ENCODE results near the gene ASCC2.

ASCC2 gene

DNA sequence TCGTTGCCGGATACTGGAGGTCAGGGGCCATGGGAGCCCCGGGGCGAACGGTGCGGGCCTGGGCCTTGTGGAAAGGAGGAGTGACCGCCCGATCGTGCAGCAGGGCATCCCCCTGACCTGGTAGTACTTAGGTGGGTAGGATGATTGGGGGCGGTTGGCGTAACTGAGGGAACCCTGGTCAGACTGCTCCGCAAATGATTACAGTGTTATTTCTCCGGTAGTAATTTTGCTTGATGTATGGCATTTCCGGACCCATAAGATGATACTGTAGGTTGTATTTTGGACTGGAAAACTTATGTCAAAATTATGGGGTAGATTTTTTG is 45.7 kb upstream of the ASCC2 start:
- WGBS (ENCODE audit: extremely low coverage, insufficient coverage, insufficient read length) = no CpG with 5 or more reads among the region's 14 CpGs

DNA sequence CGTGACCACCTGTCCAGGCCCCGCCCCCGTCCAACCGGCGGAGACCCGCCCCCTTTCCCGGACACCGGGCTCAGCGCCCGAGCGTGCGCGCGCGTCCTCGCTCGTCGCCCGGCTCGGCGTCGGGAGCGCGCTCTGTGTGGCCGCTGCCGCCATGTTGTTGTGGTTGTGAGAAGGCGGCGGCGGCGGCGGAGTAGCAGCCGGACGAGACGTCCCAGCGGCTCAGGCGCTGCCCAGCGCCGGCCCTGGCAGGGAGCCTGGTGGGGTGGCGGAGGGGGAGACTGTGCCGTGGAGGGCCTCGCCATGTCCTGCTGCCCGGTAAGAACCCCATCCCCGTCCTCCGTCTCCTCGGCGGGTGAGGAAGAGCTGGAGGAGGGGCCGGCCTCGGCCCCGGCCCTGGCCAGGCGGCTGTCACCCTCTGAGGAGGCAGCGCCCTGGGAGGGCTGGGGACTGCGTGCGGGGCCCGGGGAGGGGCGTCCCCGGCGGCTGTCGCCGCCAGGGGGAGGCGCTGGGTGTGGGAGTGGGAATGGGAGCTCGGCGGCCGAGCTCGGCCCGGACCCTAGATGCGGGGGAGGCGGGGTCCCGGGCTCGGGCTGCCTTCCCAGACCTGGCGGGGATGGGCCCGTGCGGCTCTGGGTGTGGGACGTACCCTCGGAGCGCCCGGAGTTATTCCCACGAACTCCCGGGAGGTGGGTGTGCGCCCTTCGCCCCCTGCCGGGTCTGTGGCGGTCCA is 45.1 kb upstream of the ASCC2 start, which contains the start of gene MTMR3:
Gene MTMR3, plus strand, starts transcription at position 130 of the 730 bp plus-strand sequence. CDS start 87,886 bp downstream, outside the sequence.
- peak; percentile 91 to 96 for DNase-seq

More for the DNA sequence above, 45.7 kb upstream of the ASCC2 start:
- H2AK5ac ChIP-seq (ENCODE audit: low read length) = peak overlapping the region; percentile 99
- no peak for DNase-seq
- H3K79me1 ChIP-seq (ENCODE audit: low read length) = peaks cover 7% of the 10 kb centered on the region
- peak overlapping the region; percentile 99 for H4K91ac ChIP-seq (ENCODE audit: low read depth, low read length)
- H2BK12ac ChIP-seq (ENCODE audit: low read length) = no peak overlapping the region
- H3K27ac ChIP-seq (ENCODE audit: low read depth, low read length) = peak overlapping the region; percentile 94
- H2AFZ ChIP-seq (ENCODE audit: insufficient read depth, low read length, poor library complexity) = peak overlapping the region; percentile 89
- peak overlapping the region; percentile 96 for H3K9ac ChIP-seq (ENCODE audit: low read length)
- H3K4me1 ChIP-seq (ENCODE audit: control insufficient read depth in 1 of 2, insufficient read depth in 2 of 2, low read length in 2 of 2) = no peaks in the 10 kb centered on the region
- peak overlapping the region; percentile 73 for H3K4me2 ChIP-seq (ENCODE audit: low read length)
- no peaks in the 10 kb centered on the region for H3K9me3 ChIP-seq (ENCODE audit: insufficient read depth, low read depth, low read length)
- H3K4me3 ChIP-seq (ENCODE audit: low read depth, low read length) = peak overlapping the region; percentile 98
- no peak overlapping the region for H3K23ac ChIP-seq (ENCODE audit: low read length)
- H2BK5ac ChIP-seq (ENCODE audit: low read depth, low read length, poor library complexity) = peak overlapping the region; percentile 99
- peak overlapping the region; percentile 77 for H4K12ac ChIP-seq (ENCODE audit: low read depth, low read length)
- peak overlapping the region; percentile 98 for H3K18ac ChIP-seq (ENCODE audit: low read length)
- peaks cover 8% of the 10 kb centered on the region for H3K79me2 ChIP-seq (ENCODE audit: control insufficient read depth, insufficient read depth, low read length, poor library complexity)
- H3K27me3 ChIP-seq (ENCODE audit: insufficient read depth, low read length) = no peaks in the 10 kb centered on the region
- H3K36me3 ChIP-seq (ENCODE audit: control insufficient read depth in 1 of 2, insufficient read depth in 2 of 2, low read length in 2 of 2) = no peaks in the 10 kb centered on the region
- H4K8ac ChIP-seq (ENCODE audit: low read depth, low read length) = peak overlapping the region; percentile 96
- H3K14ac ChIP-seq (ENCODE audit: low read length) = peak overlapping the region; percentile 100
- H3K4ac ChIP-seq (ENCODE audit: low read depth, low read length) = peak overlapping the region; percentile 99
- no peak overlapping the region for H2BK120ac ChIP-seq (ENCODE audit: insufficient read depth, low read length, poor library complexity)

DNA sequence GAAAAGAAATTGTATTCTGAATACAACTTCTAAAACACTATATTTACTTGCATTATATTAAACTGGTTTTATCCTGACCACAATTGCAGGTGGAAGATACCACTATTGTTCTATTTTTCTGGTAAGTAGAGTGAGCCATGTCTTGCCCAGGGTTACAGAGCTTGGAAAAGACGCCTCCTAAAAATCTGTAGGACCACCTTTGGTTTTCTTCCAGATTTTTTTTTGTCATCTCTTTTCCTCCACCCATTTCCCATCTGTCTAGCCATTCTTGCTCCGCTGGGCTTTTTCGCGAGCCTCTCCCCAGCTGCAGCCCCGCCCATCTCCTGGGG is 44.6 kb upstream of the ASCC2 start:
- no peak overlapping the region for H3K9ac ChIP-seq (ENCODE audit: low read length)
- peak overlapping the region; percentile 52 for H3K4me2 ChIP-seq (ENCODE audit: low read length)
- H2BK12ac ChIP-seq (ENCODE audit: low read length) = no peak overlapping the region
- no peaks in the 10 kb centered on the region for H3K9me3 ChIP-seq (ENCODE audit: insufficient read depth, low read depth, low read length)
- no peak overlapping the region for H3K4me3 ChIP-seq (ENCODE audit: low read depth, low read length)
- no peak overlapping the region for H4K91ac ChIP-seq (ENCODE audit: low read depth, low read length)
- no peak overlapping the region for H3K4ac ChIP-seq (ENCODE audit: low read depth, low read length)
- H3K79me1 ChIP-seq (ENCODE audit: low read length) = peaks cover 7% of the 10 kb centered on the region
- H3K36me3 ChIP-seq (ENCODE audit: control insufficient read depth in 1 of 2, insufficient read depth in 2 of 2, low read length in 2 of 2) = no peaks in the 10 kb centered on the region
- WGBS (ENCODE audit: extremely low coverage, insufficient coverage, insufficient read length) = no CpG with 5 or more reads among the region's 5 CpGs
- no peak overlapping the region for H2BK5ac ChIP-seq (ENCODE audit: low read depth, low read length, poor library complexity)
- no peak overlapping the region for H4K8ac ChIP-seq (ENCODE audit: low read depth, low read length)
- no peak overlapping the region for H3K14ac ChIP-seq (ENCODE audit: low read length)
- H2BK120ac ChIP-seq (ENCODE audit: insufficient read depth, low read length, poor library complexity) = no peak overlapping the region
- H3K27me3 ChIP-seq (ENCODE audit: insufficient read depth, low read length) = no peaks in the 10 kb centered on the region
- H3K18ac ChIP-seq (ENCODE audit: low read length) = no peak overlapping the region
- H3K79me2 ChIP-seq (ENCODE audit: control insufficient read depth, insufficient read depth, low read length, poor library complexity) = peaks cover 8% of the 10 kb centered on the region
- no peak overlapping the region for H3K27ac ChIP-seq (ENCODE audit: low read depth, low read length)
- no peak overlapping the region for H2AK5ac ChIP-seq (ENCODE audit: low read length)
- no peak overlapping the region for H4K12ac ChIP-seq (ENCODE audit: low read depth, low read length)
- no peaks in the 10 kb centered on the region for H3K4me1 ChIP-seq (ENCODE audit: control insufficient read depth in 1 of 2, insufficient read depth in 2 of 2, low read length in 2 of 2)
- DNase-seq = no peak
- no peak overlapping the region for H3K23ac ChIP-seq (ENCODE audit: low read length)
- H2AFZ ChIP-seq (ENCODE audit: insufficient read depth, low read length, poor library complexity) = no peak overlapping the region

More for the DNA sequence above, 45.1 kb upstream of the ASCC2 start, which contains the start of gene MTMR3:
- H3K27ac ChIP-seq (ENCODE audit: low read depth, low read length) = peak within 1 kb of the TSS; percentile 94
- H3K4me2 ChIP-seq (ENCODE audit: low read length) = peak within 1 kb of the TSS; percentile 73
- H3K27me3 ChIP-seq (ENCODE audit: insufficient read depth, low read length) = no peaks in the 10 kb centered on the region
- no peaks in the 10 kb centered on the region for H3K36me3 ChIP-seq (ENCODE audit: control insufficient read depth in 1 of 2, insufficient read depth in 2 of 2, low read length in 2 of 2)
- peak within 1 kb of the TSS; percentile 100 for H3K14ac ChIP-seq (ENCODE audit: low read length)
- H4K12ac ChIP-seq (ENCODE audit: low read depth, low read length) = peak within 1 kb of the TSS; percentile 99
- peak within 1 kb of the TSS; percentile 99 for H2BK5ac ChIP-seq (ENCODE audit: low read depth, low read length, poor library complexity)
- peak within 1 kb of the TSS; percentile 98 for H3K18ac ChIP-seq (ENCODE audit: low read length)
- H4K91ac ChIP-seq (ENCODE audit: low read depth, low read length) = peak within 1 kb of the TSS; percentile 99
- WGBS (ENCODE audit: extremely low coverage, insufficient coverage, insufficient read length) = no CpG with 5 or more reads among the region's 82 CpGs
- H3K9me3 ChIP-seq (ENCODE audit: insufficient read depth, low read depth, low read length) = no peaks in the 10 kb centered on the region
- H3K23ac ChIP-seq (ENCODE audit: low read length) = no peak within 1 kb of the TSS
- H3K79me1 ChIP-seq (ENCODE audit: low read length) = peaks cover 7% of the 10 kb centered on the region
- peak within 1 kb of the TSS; percentile 98 for H3K4me3 ChIP-seq (ENCODE audit: low read depth, low read length)
- H3K79me2 ChIP-seq (ENCODE audit: control insufficient read depth, insufficient read depth, low read length, poor library complexity) = peaks cover 8% of the 10 kb centered on the region
- H2AFZ ChIP-seq (ENCODE audit: insufficient read depth, low read length, poor library complexity) = peak within 1 kb of the TSS; percentile 100
- H2BK120ac ChIP-seq (ENCODE audit: insufficient read depth, low read length, poor library complexity) = peak within 1 kb of the TSS; percentile 98
- peak within 1 kb of the TSS; percentile 96 for H3K9ac ChIP-seq (ENCODE audit: low read length)
- H4K8ac ChIP-seq (ENCODE audit: low read depth, low read length) = peak within 1 kb of the TSS; percentile 96
- no peaks in the 10 kb centered on the region for H3K4me1 ChIP-seq (ENCODE audit: control insufficient read depth in 1 of 2, insufficient read depth in 2 of 2, low read length in 2 of 2)
- peak within 1 kb of the TSS; percentile 99 for H2AK5ac ChIP-seq (ENCODE audit: low read length)
- H2BK12ac ChIP-seq (ENCODE audit: low read length) = peak within 1 kb of the TSS; percentile 46
- peak within 1 kb of the TSS; percentile 99 for H3K4ac ChIP-seq (ENCODE audit: low read depth, low read length)

DNA sequence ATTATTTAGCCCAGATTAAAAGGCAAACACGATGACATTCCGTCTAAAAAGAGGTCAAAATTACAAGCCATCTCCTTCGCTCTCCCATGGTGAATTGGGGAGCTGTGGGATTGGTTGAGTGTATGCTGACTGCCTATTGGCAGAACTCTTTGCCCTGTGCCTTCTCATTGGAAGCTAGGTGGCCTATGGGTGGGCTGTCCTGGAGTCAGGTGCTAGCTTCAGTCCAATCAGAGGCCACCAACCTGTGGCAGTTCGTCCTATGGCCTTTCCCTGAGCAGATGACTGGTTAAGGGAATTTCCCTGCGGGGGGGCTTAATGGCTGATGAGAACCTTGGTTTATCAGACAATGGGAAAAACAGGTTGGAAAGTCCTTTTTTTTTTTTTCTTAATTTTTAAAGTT is 41.7 kb upstream of the ASCC2 start:
- no peak overlapping the region for H4K91ac ChIP-seq (ENCODE audit: low read depth, low read length)
- no peaks in the 10 kb centered on the region for H3K4me1 ChIP-seq (ENCODE audit: control insufficient read depth in 1 of 2, insufficient read depth in 2 of 2, low read length in 2 of 2)
- no peak overlapping the region for H3K9ac ChIP-seq (ENCODE audit: low read length)
- H4K8ac ChIP-seq (ENCODE audit: low read depth, low read length) = no peak overlapping the region
- no peak overlapping the region for H2BK120ac ChIP-seq (ENCODE audit: insufficient read depth, low read length, poor library complexity)
- H2BK5ac ChIP-seq (ENCODE audit: low read depth, low read length, poor library complexity) = no peak overlapping the region
- H2BK12ac ChIP-seq (ENCODE audit: low read length) = no peak overlapping the region
- H3K4me2 ChIP-seq (ENCODE audit: low read length) = no peak overlapping the region
- H3K27me3 ChIP-seq (ENCODE audit: insufficient read depth, low read length) = no peaks in the 10 kb centered on the region
- no peak overlapping the region for H3K14ac ChIP-seq (ENCODE audit: low read length)
- H3K79me2 ChIP-seq (ENCODE audit: control insufficient read depth, insufficient read depth, low read length, poor library complexity) = peaks cover 8% of the 10 kb centered on the region
- no peak overlapping the region for H2AK5ac ChIP-seq (ENCODE audit: low read length)
- no peak for DNase-seq
- WGBS (ENCODE audit: extremely low coverage, insufficient coverage, insufficient read length) = no CpG with 5 or more reads among the region's 5 CpGs
- H3K79me1 ChIP-seq (ENCODE audit: low read length) = peaks cover 7% of the 10 kb centered on the region
- H3K27ac ChIP-seq (ENCODE audit: low read depth, low read length) = no peak overlapping the region
- H3K23ac ChIP-seq (ENCODE audit: low read length) = no peak overlapping the region
- no peak overlapping the region for H3K4ac ChIP-seq (ENCODE audit: low read depth, low read length)
- H3K9me3 ChIP-seq (ENCODE audit: insufficient read depth, low read depth, low read length) = no peaks in the 10 kb centered on the region
- no peak overlapping the region for H4K12ac ChIP-seq (ENCODE audit: low read depth, low read length)
- H3K36me3 ChIP-seq (ENCODE audit: control insufficient read depth in 1 of 2, insufficient read depth in 2 of 2, low read length in 2 of 2) = no peaks in the 10 kb centered on the region
- no peak overlapping the region for H3K4me3 ChIP-seq (ENCODE audit: low read depth, low read length)
- H2AFZ ChIP-seq (ENCODE audit: insufficient read depth, low read length, poor library complexity) = no peak overlapping the region
- H3K18ac ChIP-seq (ENCODE audit: low read length) = no peak overlapping the region
